Activated naive CD4-positive, alpha-beta T cell treated with anti-CD3 and anti-CD28 coated beads, Interleukin-2, amount 50 U/mL, for 72 hours (primary cell): ENCODE data around the gene SCFD2. TPM values are rescaled to one million over a fixed set of nuclear protein-coding genes. Genes with fewer than 3 reads are reported as not detected.
A peak's percentile ranks its signal among the peaks of the same experiment; 100 is the strongest.
"Not testable (repeated sequence)": the region's sequence is repeated elsewhere in the genome, so short reads cannot be mapped to it uniquely, and the experiment has no call there.

Source experiments
- ATAC-seq, 2 donors: fragments of 150-1000 bp; cut with Tn5 transposase; 2 replicates each; pipeline ENCODE4 v1.10.0; 2021; ENCODE audit warnings: mild to moderate bottlenecking in 2 of 2, moderate library complexity in 2 of 2
- DNase-seq, 2 donors: peaks; one replicate each; pipeline ENCODE4 v3.0.0; 2021 to 2022; ENCODE audit warnings: low spot score in 2 of 2
- H3K27ac Mint-ChIP-seq, 2 donors: one replicate each; pipeline ENCODE4 v1.8.0; 2022; ENCODE audit warnings: mild to moderate bottlenecking in 2 of 2, mixed read lengths in 2 of 2
- H3K36me3 Mint-ChIP-seq, 2 donors: one replicate each; pipeline ENCODE4 v1.8.0; 2022; ENCODE audit warnings: mixed read lengths in 2 of 2
- H3K9me3 Mint-ChIP-seq, 2 donors: one replicate each; pipeline ENCODE4 v1.8.0; 2022; ENCODE audit warnings: mixed read lengths in 2 of 2
- total RNA-seq, 2 donors: library from RNA; stranded (reverse); gene quantifications; one replicate each; pipeline ENCODE4 v1.2.3, GENCODE V29; 2022

Gene SCFD2
- total RNA-seq, 2 donors from 2014 or later: 15.6 to 29.1 TPM

DNA sequence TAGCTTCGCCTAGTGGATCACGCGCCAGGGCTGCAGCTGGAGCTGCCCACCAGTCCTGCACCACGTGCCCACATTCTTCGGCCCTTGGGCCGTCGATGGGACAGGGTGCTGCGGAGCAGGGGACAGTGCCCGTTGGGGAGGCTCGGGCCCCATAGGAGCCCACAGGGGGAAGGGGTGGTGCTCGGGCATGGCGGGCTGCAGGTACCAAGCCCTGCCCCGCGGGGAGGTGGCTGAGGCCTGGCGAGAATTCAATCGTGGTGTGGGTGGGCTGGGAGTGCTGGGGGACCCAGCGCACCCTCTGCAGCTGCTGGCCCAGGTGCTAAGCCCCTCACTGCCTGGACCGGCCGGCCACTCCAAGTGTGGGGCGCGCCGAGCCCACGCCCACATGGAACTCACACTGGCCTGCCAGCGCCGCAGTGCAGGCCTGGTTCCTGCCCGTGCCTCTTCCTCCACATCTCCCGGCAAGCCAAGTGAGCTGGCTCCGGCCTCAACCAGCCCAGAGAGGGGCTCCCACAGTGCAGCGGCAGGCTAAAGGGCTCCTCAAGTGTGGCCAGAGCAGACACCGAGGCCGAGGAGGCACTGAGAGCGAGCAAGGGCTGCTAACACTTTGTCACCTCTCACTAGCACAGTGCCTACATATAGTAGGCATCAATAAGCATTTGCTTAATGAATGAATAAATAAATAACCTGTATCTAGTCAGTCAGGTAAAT lies 11.7 kb downstream of the SCFD2 start:
- Mint-ChIP-seq H3K36me3 (peaks cover 14 to 53% of the 10 kb centered on the region in 2 donors), H3K9me3 (peaks cover 0 to 5% of the 10 kb centered on the region in 2 donors), H3K27ac (no peak overlapping the region)
- DNase-seq (no peak), ATAC-seq (no peak)

DNA sequence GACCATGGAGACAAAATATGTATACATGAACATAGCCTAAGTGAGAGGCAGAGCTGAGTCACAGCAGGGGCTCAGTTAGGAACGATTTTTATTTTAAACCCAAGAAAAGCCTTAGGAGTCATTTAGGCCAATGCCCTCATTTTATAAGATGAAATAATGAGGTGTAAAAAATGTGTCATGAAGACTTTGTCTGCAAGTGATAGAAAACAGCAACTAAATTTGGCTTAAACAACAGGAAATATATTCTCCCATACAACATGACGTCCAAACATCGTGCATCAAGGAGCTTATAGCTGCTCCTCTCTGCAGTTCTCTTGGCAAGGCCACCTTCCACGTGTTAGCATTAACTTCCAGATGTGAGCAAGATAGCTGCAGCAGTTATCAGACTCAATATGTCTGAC lies 16.8 kb downstream of the SCFD2 start:
- Mint-ChIP-seq H3K36me3 (peaks cover 37 to 74% of the 10 kb centered on the region in 2 donors), H3K27ac (peak overlapping the region in 1 of 2 donors; percentile 79), H3K9me3 (no peaks in the 10 kb centered on the region)
- DNase-seq: no peak
- ATAC-seq: no peak

DNA sequence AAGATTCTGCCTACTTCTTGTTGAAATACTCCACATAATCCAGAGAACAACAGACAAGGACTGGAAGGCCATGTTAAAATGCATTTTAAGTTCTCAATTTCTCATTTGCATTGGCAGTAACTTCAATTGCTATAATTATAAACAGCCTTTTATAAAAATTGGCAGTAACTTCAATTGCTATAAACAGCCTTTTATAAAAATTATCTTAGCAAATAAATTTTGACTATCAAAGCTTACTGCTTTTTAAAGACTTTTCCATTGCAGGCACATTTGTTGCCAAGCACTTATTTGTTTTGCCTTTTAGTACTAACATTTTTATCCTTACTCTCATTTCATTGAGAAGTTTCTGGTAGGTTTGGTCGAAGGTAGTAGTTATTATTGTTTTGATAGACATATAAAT lies 17.8 kb downstream of the SCFD2 start:
- no peak for DNase-seq

DNA sequence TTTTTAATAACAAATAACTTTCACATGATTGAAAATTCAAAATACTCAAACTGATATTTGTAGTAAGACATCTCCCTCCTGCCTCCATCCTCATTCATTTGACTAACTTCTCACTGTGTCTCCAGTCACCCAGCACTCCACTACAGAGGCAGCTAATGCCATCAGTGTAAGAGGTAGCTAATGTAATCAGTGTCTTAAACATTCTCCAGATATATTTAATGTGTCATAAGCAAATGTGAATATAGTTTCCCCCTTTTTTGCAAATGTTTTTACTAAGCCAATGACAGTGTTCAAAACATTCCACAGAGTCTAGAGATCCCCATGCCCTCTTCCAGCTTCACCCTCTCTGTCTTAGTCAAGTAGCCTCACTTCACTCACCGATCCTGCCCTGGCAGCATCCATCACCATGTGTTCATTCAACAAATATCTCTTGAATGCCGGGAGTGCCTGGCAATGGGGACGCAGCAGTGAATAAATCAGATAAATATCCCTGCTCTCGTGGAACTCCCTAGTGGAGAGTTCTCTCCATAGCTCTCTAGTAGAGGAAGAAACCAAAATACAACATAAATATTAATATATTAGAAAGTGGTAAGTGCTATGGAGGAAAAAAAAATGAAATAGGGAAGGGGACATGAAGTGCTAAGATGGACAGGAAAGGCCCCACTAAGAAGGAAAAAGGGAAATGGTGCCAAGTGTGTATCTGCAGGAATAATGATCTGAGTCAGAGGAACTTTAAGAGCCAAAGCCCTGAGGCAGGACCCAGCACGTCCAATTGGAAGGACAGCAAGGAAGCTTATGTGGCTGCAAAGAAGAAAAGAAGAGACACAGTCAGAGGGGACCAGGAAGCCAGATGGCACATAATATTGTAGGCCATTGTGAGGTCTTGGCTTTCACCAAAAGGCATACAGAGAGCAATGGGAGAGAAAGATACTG lies 18.7 kb downstream of the SCFD2 start:
- Mint-ChIP-seq H3K36me3 (peaks cover 38 to 80% of the 10 kb centered on the region in 2 donors), H3K9me3 (peaks cover 3% of the 10 kb centered on the region in 2 donors), H3K27ac (peak overlapping the region in 1 of 2 donors; percentile 15)
- ATAC-seq: no peak
- DNase-seq: no peak

More for the DNA sequence above, 17.8 kb downstream of the SCFD2 start:
- H3K9me3 Mint-ChIP-seq: no peaks in the 10 kb centered on the region
- no peak overlapping the region for H3K27ac Mint-ChIP-seq
- H3K36me3 Mint-ChIP-seq: peaks cover 38 to 80% of the 10 kb centered on the region in 2 donors
- ATAC-seq: no peak

DNA sequence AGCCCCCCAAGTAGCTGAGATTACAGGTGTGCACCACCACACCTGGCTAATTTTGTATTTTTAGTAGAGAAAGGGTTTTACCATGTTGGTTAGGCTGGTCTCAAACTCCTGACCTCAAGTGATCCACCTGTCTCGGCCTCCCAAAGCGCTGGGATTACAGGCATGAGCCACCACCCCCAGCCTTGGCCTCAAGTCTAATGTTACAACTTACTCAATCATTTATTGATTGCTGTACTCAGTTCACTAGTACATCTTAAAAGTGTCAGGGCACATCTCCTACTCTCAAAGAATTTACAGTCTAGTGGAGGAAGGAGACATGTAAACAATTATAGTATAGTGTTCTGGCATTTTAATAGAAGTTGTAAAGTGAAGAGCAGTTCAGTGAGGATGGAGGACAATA lies 19.5 kb downstream of the SCFD2 start:
- H3K36me3 Mint-ChIP-seq: peaks cover 42 to 83% of the 10 kb centered on the region in 2 donors
- DNase-seq, H3K27ac Mint-ChIP-seq: not testable (repeated sequence)

DNA sequence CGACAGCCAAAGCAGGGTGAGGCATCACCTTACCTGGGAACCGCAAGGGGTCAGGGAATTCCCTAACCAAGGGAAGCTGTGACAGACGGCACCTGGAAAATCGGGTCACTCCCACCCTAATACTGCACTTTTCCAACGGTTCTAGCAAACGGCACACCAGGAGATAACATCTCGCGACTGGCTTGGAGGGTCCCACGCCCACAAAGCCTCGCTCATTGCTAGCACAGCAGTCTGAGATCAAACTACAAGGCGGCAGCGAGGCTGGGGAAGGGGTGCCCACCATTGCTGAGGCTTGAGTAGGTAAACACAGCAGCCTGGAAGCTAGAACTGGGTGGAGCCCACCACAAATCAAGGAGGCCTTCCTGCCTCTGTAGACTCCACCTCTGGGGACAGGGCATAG lies 25.7 kb downstream of the SCFD2 start:
- Mint-ChIP-seq H3K36me3 (peaks cover 42 to 59% of the 10 kb centered on the region in 2 donors), H3K9me3 (peaks cover 13 to 14% of the 10 kb centered on the region in 2 donors)
- H3K27ac Mint-ChIP-seq, DNase-seq, ATAC-seq: not testable (repeated sequence)

More for the DNA sequence above, 19.5 kb downstream of the SCFD2 start:
- not testable (repeated sequence) for H3K9me3 Mint-ChIP-seq, ATAC-seq

DNA sequence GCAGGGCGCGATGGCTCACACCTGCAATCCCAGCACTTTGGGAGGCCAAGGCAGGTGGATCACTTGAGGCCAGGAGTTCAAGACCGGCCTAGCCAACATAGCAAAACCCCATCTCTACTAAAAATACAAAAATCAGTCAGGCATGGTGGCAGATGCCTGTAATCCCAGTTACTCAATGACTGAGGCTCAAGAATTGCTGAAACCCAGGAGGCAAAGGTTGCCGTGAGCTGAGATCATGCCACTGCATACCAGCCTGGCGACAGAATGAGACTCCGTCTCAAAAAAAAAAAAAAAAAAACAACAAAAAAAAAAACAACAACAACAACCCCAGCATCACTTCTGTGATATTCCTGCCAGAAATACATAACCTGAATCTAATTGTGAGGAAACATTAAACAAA lies 30.9 kb downstream of the SCFD2 start:
- not testable (repeated sequence) for H3K9me3 Mint-ChIP-seq, DNase-seq, H3K27ac Mint-ChIP-seq, ATAC-seq
- peaks cover 11 to 21% of the 10 kb centered on the region in 2 donors for H3K36me3 Mint-ChIP-seq

DNA sequence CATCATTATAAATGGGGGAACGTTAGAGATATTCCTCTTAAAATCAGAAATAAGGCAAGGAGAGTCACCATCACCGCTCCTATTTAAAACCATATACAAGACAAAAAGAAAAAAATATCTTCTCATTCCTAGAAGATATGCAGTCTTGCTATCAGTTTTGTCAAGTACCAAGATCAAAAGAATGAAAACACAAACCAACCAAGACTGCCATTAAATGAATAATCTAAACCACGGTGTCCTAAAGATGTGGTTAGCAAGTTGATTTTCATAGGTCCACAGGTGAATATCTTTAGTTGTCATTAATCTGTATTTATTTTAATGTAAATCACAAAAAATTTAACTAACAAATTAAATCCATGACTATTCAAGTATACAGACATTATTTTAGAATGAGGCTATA lies 39.3 kb downstream of the SCFD2 start:
- peaks cover 3 to 4% of the 10 kb centered on the region in 2 donors for H3K9me3 Mint-ChIP-seq
- ATAC-seq: peak in 1 of 2 donors; percentile 63
- H3K27ac Mint-ChIP-seq: no peak overlapping the region
- no peak for DNase-seq
- H3K36me3 Mint-ChIP-seq: peaks cover 14 to 18% of the 10 kb centered on the region in 2 donors

DNA sequence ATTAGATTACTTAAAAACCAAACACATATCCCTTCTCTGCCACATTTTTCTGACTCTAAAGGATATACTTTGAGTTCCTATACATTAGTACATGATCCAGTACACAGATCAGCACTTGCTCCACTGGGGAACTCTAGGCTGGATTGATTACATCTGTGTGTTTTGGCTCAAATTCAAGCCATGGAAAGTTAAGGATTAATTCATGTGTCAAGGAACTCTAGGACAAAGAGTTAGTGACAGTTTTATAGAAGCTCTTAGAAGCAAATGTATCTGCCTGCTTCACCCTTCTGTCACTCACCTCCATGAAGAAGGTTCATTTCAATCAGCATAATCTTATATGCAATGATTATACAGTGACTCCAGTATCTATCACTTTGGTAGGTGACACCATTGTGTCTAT lies 43.2 kb downstream of the SCFD2 start:
- DNase-seq (no peak), ATAC-seq (no peak)
- H3K9me3 Mint-ChIP-seq: no peaks in the 10 kb centered on the region
- peaks cover 7 to 11% of the 10 kb centered on the region in 2 donors for H3K36me3 Mint-ChIP-seq
- H3K27ac Mint-ChIP-seq: no peak overlapping the region

DNA sequence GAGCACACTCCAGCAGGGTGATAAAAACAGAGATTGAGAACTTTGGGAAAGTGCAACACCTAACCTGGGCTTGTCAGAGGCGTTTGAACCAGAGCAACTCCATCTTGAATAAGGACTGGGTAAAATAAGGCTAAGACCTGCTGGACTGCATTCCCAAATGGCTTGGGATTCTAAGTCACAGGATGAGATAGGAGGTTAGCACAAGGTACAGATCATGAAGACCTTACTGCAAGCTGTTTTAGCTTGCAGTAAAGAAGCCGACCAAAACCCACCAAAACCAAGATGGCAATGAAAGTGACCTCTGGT lies 43.9 kb downstream of the SCFD2 start:
- ATAC-seq: no peak
- Mint-ChIP-seq H3K36me3 (peaks cover 0 to 4% of the 10 kb centered on the region in 2 donors), H3K27ac (no peak overlapping the region), H3K9me3 (no peaks in the 10 kb centered on the region)
- no peak for DNase-seq

DNA sequence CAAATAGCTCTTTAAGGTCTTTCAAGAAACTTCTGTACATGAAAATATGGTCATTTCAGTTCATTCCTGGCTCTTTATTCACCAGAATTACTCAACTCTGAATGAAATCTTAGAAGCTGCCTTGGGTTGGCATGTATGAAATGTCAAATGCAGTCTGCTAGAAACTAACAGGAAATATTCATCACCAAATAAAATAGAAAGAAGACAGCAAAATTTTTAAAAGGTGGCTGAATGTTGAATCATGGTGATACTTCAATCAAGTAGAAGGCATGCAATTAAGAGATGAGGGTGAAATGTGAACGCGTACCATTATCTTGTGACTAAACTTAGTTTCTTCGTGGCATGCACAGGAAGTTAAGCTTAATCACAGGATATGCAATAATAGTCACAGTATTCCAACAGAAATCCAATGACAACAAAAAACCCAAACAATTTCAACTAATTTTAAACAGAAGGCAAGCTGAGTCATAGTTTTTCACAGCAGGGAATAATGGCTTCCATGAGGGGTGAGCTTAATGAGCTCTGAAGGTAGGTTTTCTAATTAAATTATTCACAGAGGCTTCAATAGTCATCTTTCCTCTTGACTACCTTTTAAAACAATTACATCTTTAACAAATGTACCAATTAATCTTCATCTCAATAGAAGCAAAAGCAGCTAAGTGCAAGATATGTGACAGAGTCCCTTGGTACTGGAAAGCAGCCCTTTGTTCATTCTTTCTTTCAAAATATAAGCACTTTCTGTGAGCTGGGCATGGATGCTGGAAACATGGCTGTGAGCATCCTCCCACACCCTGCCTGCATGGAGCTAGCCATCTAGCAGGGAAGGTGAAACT lies 44.5 kb downstream of the SCFD2 start:
- Mint-ChIP-seq H3K27ac (no peak overlapping the region), H3K9me3 (no peaks in the 10 kb centered on the region), H3K36me3 (no peaks in the 10 kb centered on the region)
- ATAC-seq (peak in 1 of 2 donors; percentile 46), DNase-seq (no peak)

DNA sequence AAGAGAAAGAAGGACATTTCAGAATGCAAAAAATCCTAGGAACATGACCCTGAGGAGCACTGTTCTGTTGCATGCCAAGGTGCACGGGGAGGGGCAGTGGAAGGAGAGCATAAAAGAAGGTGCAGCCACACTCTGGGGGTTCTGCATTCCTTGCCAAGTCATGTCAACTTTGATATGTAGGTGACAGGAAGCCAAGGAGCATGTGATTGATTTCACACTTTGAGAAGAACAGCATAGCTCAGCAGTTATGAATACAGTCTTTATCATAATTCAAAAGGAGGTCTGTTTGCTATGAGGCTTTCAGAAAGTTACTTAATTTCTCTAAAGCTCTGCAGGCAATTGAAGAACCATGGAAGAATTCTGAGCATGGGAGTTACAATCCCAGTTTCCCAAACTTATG lies 50.6 kb downstream of the SCFD2 start:
- no peaks in the 10 kb centered on the region for H3K9me3 Mint-ChIP-seq
- no peak for DNase-seq
- no peaks in the 10 kb centered on the region for H3K36me3 Mint-ChIP-seq
- H3K27ac Mint-ChIP-seq: peak overlapping the region; percentile 7 to 25
- no peak for ATAC-seq

DNA sequence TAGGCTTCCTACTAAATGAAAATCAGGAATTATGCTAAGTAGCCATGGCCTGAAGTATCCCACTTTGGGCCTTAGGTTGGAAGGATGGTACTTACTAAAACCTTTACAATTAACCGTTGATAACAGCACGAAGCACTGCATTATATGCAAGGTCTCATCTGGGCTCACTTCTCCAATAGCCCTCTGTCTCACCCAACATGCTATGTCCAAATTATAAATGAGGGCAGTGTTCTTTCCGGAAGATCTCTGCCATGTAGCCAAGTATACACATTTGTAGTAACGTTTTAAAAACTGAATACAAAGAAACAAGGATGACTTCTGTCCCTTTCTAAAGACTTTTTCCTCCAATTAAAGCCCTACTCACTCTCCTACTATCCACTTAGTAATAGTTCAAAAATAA lies 51.6 kb downstream of the SCFD2 start:
- H3K9me3 Mint-ChIP-seq: no peaks in the 10 kb centered on the region
- ATAC-seq (no peak), DNase-seq (no peak)
- H3K27ac Mint-ChIP-seq: no peak overlapping the region
- H3K36me3 Mint-ChIP-seq: peaks cover 4 to 5% of the 10 kb centered on the region in 2 donors

DNA sequence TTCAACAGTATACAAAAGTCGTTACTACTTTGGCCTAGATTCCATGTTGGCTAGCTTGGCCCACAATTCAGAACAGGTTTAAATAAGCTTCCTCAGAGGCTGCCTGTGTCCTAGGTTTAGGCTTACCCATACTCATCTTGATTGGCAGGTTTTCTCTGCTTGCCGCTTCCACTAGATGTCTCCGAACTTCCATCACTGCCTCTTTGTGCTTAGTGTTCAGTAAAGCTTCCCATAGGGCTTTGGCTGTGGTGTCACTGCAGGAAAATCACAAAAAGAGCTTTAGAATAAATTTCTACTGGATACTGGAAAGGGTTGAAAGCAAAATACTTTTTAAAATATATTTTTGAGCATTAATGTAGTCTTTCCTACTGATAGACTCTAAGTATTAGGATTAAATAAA lies 52.4 kb downstream of the SCFD2 start:
- H3K9me3 Mint-ChIP-seq: no peaks in the 10 kb centered on the region
- ATAC-seq (no peak), DNase-seq (no peak)
- peaks cover 8 to 9% of the 10 kb centered on the region in 2 donors for H3K36me3 Mint-ChIP-seq
- H3K27ac Mint-ChIP-seq: no peak overlapping the region

DNA sequence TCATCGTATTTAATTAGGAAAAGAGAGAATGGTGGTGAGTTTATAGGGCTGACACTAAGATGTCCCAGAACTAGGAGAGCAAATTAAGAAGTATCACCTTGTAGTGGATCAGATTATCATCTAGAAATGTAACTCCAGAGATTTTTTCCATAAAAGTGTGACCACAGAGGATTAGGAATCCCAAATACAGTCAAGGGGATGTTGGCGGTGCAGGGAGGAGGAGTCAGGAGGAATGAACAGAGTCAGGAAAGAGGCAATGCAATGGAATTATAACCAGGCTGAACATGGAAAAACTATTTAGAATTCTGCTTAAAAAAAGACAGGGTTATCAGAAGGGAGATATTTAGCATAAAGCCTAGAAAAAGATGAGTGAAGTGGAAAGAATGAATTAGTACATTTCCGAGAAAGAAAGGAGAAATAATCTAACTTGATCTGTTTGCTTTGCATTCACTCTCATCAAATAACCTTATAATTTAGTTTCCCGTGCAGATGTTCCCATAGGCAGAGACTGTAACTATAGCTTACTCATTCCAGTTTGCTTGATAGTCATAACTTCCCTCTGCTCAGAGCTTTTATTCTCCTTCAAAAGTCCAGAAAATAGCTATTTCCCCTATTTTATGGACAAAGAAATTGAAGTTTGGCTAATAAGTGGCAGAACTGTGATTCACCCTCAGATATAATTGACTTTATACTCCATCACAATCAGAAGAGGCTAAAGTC lies 56.4 kb downstream of the SCFD2 start:
- H3K36me3 Mint-ChIP-seq: peaks cover 41 to 45% of the 10 kb centered on the region in 2 donors
- DNase-seq (no peak), ATAC-seq (no peak)
- peaks cover 7 to 22% of the 10 kb centered on the region in 2 donors for H3K9me3 Mint-ChIP-seq
- no peak overlapping the region for H3K27ac Mint-ChIP-seq
